ENCODE results near the gene PLXNA1.
A peak's percentile ranks its signal among the peaks of the same experiment; 100 is the strongest.

- TF ChIP-seq YY1 (IDR thresholded peaks at IDR 0.05; ENCODE audit: low read depth) (no peak), RAD21 (IDR thresholded peaks at IDR 0.05; ENCODE audit: low read depth) (peak; percentile 56; the same call in 1 of the 2 replicates), REST (IDR thresholded peaks at IDR 0.05; ENCODE audit: low read depth) (no peak), MAX (IDR thresholded peaks at IDR 0.05) (peak; percentile 62)
These were observed 19.6 kb downstream of the PLXNA1 start for GRCh38 chr3:127002195-127003174.

Data from Ishikawa (cell line).